T1000 (cell line): ENCODE data around the gene FCRLA.
"Not testable (repeated sequence)": the region's sequence is repeated elsewhere in the genome, so short reads cannot be mapped to it uniquely, and the experiment has no call there.

Source experiments
- DNase-seq: peaks from one replicate; lab custom pipeline; 2025; ENCODE audit warnings: mixed read lengths; lab: John Stamatoyannopoulos, UW

The FCRLA gene

GRCh38 chr1:161705537-161705936 is 1.5 kb upstream of the FCRLA start:
- no peak for DNase-seq

- no peak for DNase-seq
Measured at GRCh38 chr1:161706113-161706481, 932 bp upstream of the FCRLA start.

- DNase-seq, result no peak
Measured at GRCh38 chr1:161707503-161707902, 474 bp downstream of the FCRLA start.

- no peak for DNase-seq
Measured at GRCh38 chr1:161709373-161709772, 2.3 kb downstream of the FCRLA start.

- DNase-seq, result no peak
Measured at GRCh38 chr1:161710560-161710959, 3.5 kb downstream of the FCRLA start.

- no peak for DNase-seq
Measured at GRCh38 chr1:161718559-161719324, 11.7 kb downstream of the FCRLA start.

GRCh38 chr1:161719325-161719611 is 12.2 kb downstream of the FCRLA start:
- DNase-seq, result no peak

- no peak for DNase-seq
Measured at GRCh38 chr1:161720422-161720821, 13.4 kb downstream of the FCRLA start.

- no peak for DNase-seq
Measured at GRCh38 chr1:161720956-161721737, 14.1 kb downstream of the FCRLA start, which contains the start of gene FCRLB. Gene FCRLB (plus strand): TSS chr1:161721544. CDS start chr1:161722673, 1,129 bp downstream.

GRCh38 chr1:161721738-161722343 is 14.8 kb downstream of the FCRLA start:
- DNase-seq, result no peak

GRCh38 chr1:161722406-161722805 is 15.4 kb downstream of the FCRLA start:
- DNase-seq, result no peak

- no peak for DNase-seq
Measured at GRCh38 chr1:161723459-161724141, 16.6 kb downstream of the FCRLA start.

- not testable (repeated sequence) for DNase-seq
Measured at GRCh38 chr1:161725258-161725907, 18.4 kb downstream of the FCRLA start.

- DNase-seq, result no peak
Measured at GRCh38 chr1:161725908-161726472, 19.0 kb downstream of the FCRLA start.

GRCh38 chr1:161726473-161727255 is 19.6 kb downstream of the FCRLA start:
- peak; percentile 64 for DNase-seq

- DNase-seq, result no peak
Measured at GRCh38 chr1:161727256-161727924, 20.4 kb downstream of the FCRLA start.

- no peak for DNase-seq
Measured at GRCh38 chr1:161728376-161729226, 21.6 kb downstream of the FCRLA start.

- no peak for DNase-seq
Measured at GRCh38 chr1:161730050-161730564, 23.1 kb downstream of the FCRLA start.

GRCh38 chr1:161731241-161731640 is 24.2 kb downstream of the FCRLA start:
- DNase-seq, result no peak
